Natural killer cell (primary cell): ENCODE measurements around the gene CYFIP2. TPM values are rescaled to one million over a fixed set of nuclear protein-coding genes. Genes with fewer than 3 reads are reported as not detected.

ENCODE experiments used
- ATAC-seq, 3 donors: fragments of 150-1000 bp in 2 of 3; fragments of 200-7000 bp in 1 of 3; cut with Tn5 transposase; 1 replicate in 1 of 3; 2 replicates in 2 of 3; pipeline ENCODE4 v1.10.0; 2021; ENCODE audit warnings: mild to moderate bottlenecking in 2 of 3, moderate library complexity in 2 of 3
- DNase-seq, 2 donors: peaks; one replicate each; pipeline versions ENCODE4 v3.0.0 to v3.0.0-alpha.2; 2013 to 2021; ENCODE audit warnings: mixed read lengths in 1 of 2
- H3K27ac ChIP-seq: one replicate; pipeline ENCODE4 v1.5.1; 2013; ENCODE audit warnings: mild to moderate bottlenecking, low read length
- H3K27me3 ChIP-seq: one replicate; pipeline ENCODE4 v1.6.1; 2013; ENCODE audit warnings: low read length; ENCODE audit not compliant: control insufficient read depth, insufficient read depth
- H3K36me3 ChIP-seq: one replicate; pipeline ENCODE4 v1.6.1; 2013; ENCODE audit warnings: low read length; ENCODE audit not compliant: control insufficient read depth, insufficient read depth
- H3K4me1 ChIP-seq: one replicate; pipeline ENCODE4 v1.6.1; 2013; ENCODE audit warnings: low read length; ENCODE audit not compliant: control insufficient read depth, insufficient read depth
- H3K4me3 ChIP-seq: one replicate; pipeline ENCODE4 v1.5.1; 2013; ENCODE audit warnings: low read length
- H3K9me3 ChIP-seq: one replicate; pipeline ENCODE4 v1.6.1; 2013; ENCODE audit warnings: low read length; ENCODE audit not compliant: control insufficient read depth, insufficient read depth
- H3K27ac Mint-ChIP-seq, 2 donors: one replicate each; pipeline ENCODE4 v1.8.0; 2022; ENCODE audit warnings: mild to moderate bottlenecking in 2 of 2, mixed read lengths in 2 of 2, moderate library complexity in 1 of 2
- H3K27me3 Mint-ChIP-seq, 2 donors: one replicate each; pipeline ENCODE4 v1.8.0; 2022; ENCODE audit warnings: low read depth in 2 of 2, mixed read lengths in 2 of 2
- H3K36me3 Mint-ChIP-seq: one replicate; pipeline ENCODE4 v1.8.0; 2022; ENCODE audit warnings: mixed read lengths
- H3K4me1 Mint-ChIP-seq, 2 donors: one replicate each; pipeline ENCODE4 v1.8.0; 2022; ENCODE audit warnings: mixed read lengths in 2 of 2
- H3K4me3 Mint-ChIP-seq: one replicate; pipeline ENCODE4 v1.8.0; 2022; ENCODE audit warnings: mild to moderate bottlenecking, moderate library complexity, mixed read lengths
- H3K9me3 Mint-ChIP-seq, 2 donors: one replicate each; pipeline ENCODE4 v1.8.0; 2022; ENCODE audit warnings: mixed read lengths in 2 of 2
- WGBS: methylation state at CpG from one replicate; pipeline ENCODE4 v1.1.7; 2013; ENCODE audit warnings: missing lambda C conversion rate; ENCODE audit not compliant: insufficient coverage; 5-methylcytosine and 5-hydroxymethylcytosine counted together
- intact Hi-C: fragments of 100-400 bp; cut with micrococcal nuclease; formaldehyde crosslinking; loops from one replicate; pipeline ENCODE4 v1.14.2; 2022
- total RNA-seq, 4 donors: library from RNA; stranded (reverse); fragments of 120-200 nt in 1 of 4; gene quantifications; one replicate each; pipeline versions ENCODE4 v1.2.3 to v1.2.4, GENCODE V29; 2013 to 2022
- TF ChIP-seq, protein P1 (sequence below): fragments of 200-600 bp; IDR thresholded peaks from one replicate; pipeline ENCODE4 v1.8.0; 2022; ENCODE audit warnings: antibody characterized with exemption

Gene CYFIP2
- total RNA-seq, 3 donors from 2014 or later (not counting 1 experiment from before 2014, with no cell fraction given), result 464 to 542 (median 532) TPM

DNA sequence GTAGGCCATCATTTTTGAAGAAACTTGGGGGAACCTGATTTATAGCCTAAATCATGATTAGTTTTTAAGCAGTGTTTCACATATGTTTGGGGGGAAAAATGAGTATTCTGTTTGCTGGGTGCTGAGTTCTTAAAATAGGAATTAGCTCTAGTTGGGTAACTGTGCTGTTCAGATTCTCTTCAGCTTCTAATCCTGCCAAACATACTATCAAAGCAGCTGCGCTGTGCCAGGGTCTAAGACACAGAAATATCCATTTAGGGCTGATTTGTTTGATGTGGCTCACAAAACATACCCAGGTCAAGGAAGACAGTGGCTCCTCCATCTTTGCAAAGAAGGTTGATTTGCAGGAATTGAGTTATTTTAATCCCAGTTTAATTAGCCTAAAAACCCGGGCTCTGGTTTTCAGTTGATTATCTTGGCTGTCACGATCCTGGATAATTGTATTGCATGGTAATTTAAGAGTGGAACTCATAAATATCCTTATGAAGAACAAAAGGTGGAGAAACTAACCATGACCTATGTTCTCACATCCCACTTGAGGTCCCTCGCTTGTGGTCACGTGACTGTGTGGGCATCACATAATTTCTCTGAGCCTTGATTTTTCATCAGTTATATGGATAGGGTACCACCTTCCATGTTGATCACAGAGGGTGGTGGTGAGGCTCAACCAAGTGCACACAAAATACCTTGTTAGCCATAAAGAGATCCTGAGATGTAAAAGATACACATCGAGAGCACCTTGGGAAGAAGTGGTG, 18.7 kb downstream of the CYFIP2 start:
- DNase-seq (no peak), ATAC-seq (no peak)
- intact Hi-C loops, result no loop called here
- Mint-ChIP-seq H3K4me3 (no peak overlapping the region), H3K27ac (peak overlapping the region; percentile 78 to 82), H3K4me1 (peaks cover 74 to 79% of the 10 kb centered on the region in 2 donors), H3K27me3 (no peaks in the 10 kb centered on the region), H3K36me3 (no peaks in the 10 kb centered on the region), H3K9me3 (no peaks in the 10 kb centered on the region)
- WGBS, result 92% methylated on average over 6 of the region's 6 CpGs
- H3K4me1 ChIP-seq, result peaks cover 22% of the 10 kb centered on the region
- H3K27me3 ChIP-seq, result no peaks in the 10 kb centered on the region
- H3K36me3 ChIP-seq, result peaks cover 42% of the 10 kb centered on the region
- TF ChIP-seq, protein P1, sequence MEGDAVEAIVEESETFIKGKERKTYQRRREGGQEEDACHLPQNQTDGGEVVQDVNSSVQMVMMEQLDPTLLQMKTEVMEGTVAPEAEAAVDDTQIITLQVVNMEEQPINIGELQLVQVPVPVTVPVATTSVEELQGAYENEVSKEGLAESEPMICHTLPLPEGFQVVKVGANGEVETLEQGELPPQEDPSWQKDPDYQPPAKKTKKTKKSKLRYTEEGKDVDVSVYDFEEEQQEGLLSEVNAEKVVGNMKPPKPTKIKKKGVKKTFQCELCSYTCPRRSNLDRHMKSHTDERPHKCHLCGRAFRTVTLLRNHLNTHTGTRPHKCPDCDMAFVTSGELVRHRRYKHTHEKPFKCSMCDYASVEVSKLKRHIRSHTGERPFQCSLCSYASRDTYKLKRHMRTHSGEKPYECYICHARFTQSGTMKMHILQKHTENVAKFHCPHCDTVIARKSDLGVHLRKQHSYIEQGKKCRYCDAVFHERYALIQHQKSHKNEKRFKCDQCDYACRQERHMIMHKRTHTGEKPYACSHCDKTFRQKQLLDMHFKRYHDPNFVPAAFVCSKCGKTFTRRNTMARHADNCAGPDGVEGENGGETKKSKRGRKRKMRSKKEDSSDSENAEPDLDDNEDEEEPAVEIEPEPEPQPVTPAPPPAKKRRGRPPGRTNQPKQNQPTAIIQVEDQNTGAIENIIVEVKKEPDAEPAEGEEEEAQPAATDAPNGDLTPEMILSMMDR, result no peak
- H3K9me3 ChIP-seq, result no peaks in the 10 kb centered on the region
- peak overlapping the region; percentile 5 for H3K27ac ChIP-seq
- no peak overlapping the region for H3K4me3 ChIP-seq

- H3K27ac Mint-ChIP-seq, result peak overlapping the region; percentile 78 to 82
- Histone ChIP-seq H3K27me3 (no peaks in the 10 kb centered on the region), H3K9me3 (no peaks in the 10 kb centered on the region), H3K27ac (no peak overlapping the region), H3K36me3 (peaks cover 51% of the 10 kb centered on the region), H3K4me1 (peaks cover 18% of the 10 kb centered on the region), H3K4me3 (no peak overlapping the region)
- ATAC-seq (no peak), DNase-seq (no peak)
- intact Hi-C loops, result no loop called here
- no peak overlapping the region for H3K4me3 Mint-ChIP-seq
- WGBS, result 91% methylated on average over 6 of the region's 10 CpGs
- H3K27me3 Mint-ChIP-seq, result no peaks in the 10 kb centered on the region
- H3K4me1 Mint-ChIP-seq, result peaks cover 74 to 79% of the 10 kb centered on the region in 2 donors
- no peaks in the 10 kb centered on the region for H3K36me3 Mint-ChIP-seq
- no peaks in the 10 kb centered on the region for H3K9me3 Mint-ChIP-seq
- TF ChIP-seq, protein P1, result no peak
Observed at GRCh38 chr5:157285310-157286035, 19.6 kb downstream of the CYFIP2 start.

DNA sequence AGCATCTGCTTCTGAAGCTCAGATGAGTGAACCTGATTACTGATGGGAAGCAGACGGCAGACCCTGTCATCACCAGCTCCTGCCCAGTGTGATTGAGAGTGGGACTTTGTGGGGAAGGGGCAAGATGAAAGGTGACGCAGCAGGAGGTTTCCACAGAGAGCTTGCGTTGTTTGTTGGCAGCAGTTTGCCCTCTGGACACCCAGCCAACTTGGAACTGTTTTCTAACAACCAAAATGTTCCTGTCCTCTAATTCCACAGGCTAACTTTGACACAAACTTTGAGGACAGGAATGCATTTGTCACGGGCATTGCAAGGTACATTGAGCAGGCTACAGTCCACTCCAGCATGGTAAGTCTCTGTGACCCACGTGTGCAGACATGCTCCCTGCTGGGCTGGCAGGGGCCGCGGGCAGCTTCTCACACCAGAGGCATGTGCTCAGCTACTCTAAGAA, 20.9 kb downstream of the CYFIP2 start:
- DNase-seq (no peak), ATAC-seq (no peak)
- no peak overlapping the region for H3K4me3 ChIP-seq
- TF ChIP-seq, protein P1, result no peak
- no peak overlapping the region for H3K4me3 Mint-ChIP-seq
- WGBS, result 93% methylated on average over 7 of the region's 7 CpGs
- H3K27me3 Mint-ChIP-seq, result no peaks in the 10 kb centered on the region
- peaks cover 61% of the 10 kb centered on the region for H3K36me3 ChIP-seq
- intact Hi-C loops, result no loop called here
- no peaks in the 10 kb centered on the region for H3K27me3 ChIP-seq
- H3K27ac ChIP-seq, result no peak overlapping the region
- H3K9me3 ChIP-seq, result no peaks in the 10 kb centered on the region
- peaks cover 74 to 79% of the 10 kb centered on the region in 2 donors for H3K4me1 Mint-ChIP-seq
- H3K27ac Mint-ChIP-seq, result peak overlapping the region in 1 of 2 donors; percentile 43
- H3K4me1 ChIP-seq, result peaks cover 21% of the 10 kb centered on the region
- no peaks in the 10 kb centered on the region for H3K9me3 Mint-ChIP-seq
- H3K36me3 Mint-ChIP-seq, result no peaks in the 10 kb centered on the region
